Activated T-cell treated with anti-CD3 and anti-CD28 coated beads, Interleukin-2, amount 50 U/mL, for 24 hours (primary cell): Measurements from ENCODE around the gene ABLIM1.

Experiments
- DNase-seq: peaks from one replicate; pipeline ENCODE4 v3.0.0-alpha.2; 2020
- H3K27ac Mint-ChIP-seq: 2 replicates; pipeline ENCODE4 v1.8.0; 2020; ENCODE audit warnings: mild to moderate bottlenecking, mixed read lengths
- H3K27me3 Mint-ChIP-seq: 2 replicates; pipeline ENCODE4 v1.8.0; 2020; ENCODE audit warnings: mixed read lengths
- H3K36me3 Mint-ChIP-seq: 2 replicates; pipeline ENCODE4 v1.8.0; 2020; ENCODE audit warnings: low read depth, mixed read lengths
- H3K4me1 Mint-ChIP-seq: 2 replicates; pipeline ENCODE4 v1.8.0; 2020; ENCODE audit warnings: low read depth, mixed read lengths
- H3K4me3 Mint-ChIP-seq: 2 replicates; pipeline ENCODE4 v1.8.0; 2020; ENCODE audit warnings: mild to moderate bottlenecking, moderate library complexity, mixed read lengths
- H3K9me3 Mint-ChIP-seq: 2 replicates; pipeline ENCODE4 v1.8.0; 2020; ENCODE audit warnings: mixed read lengths

ABLIM1 gene

DNA sequence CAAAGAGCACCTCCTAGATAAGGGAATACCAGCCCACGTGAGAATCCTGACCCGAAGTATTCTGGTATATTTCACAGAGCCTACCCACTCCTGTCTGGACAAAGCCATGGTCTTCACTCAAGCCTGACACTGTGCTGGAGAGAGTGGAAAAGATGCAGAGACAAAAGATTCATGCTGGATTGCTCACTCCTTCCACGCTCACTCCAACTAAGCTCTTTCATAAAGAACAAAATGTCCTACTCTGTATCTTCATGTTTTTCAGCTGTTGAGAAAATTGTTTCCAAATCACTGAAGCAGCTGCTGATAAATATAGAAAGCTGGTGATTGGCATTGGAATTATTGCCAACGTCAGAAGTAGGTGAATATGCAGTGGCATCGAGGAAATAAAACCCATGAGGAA lies 106.0 kb downstream of the ABLIM1 start:
- H3K27me3 Mint-ChIP-seq = no peaks in the 10 kb centered on the region
- DNase-seq = no peak
- no peak overlapping the region for H3K4me3 Mint-ChIP-seq
- H3K36me3 Mint-ChIP-seq = no peaks in the 10 kb centered on the region
- H3K27ac Mint-ChIP-seq = no peak overlapping the region
- peaks cover 22% of the 10 kb centered on the region for H3K4me1 Mint-ChIP-seq
- no peaks in the 10 kb centered on the region for H3K9me3 Mint-ChIP-seq

GRCh38 chr10:114551636-114551972 lies 106.5 kb downstream of the ABLIM1 start:
- peaks cover 25% of the 10 kb centered on the region for H3K4me1 Mint-ChIP-seq
- DNase-seq = no peak
- no peaks in the 10 kb centered on the region for H3K36me3 Mint-ChIP-seq
- H3K4me3 Mint-ChIP-seq = no peak overlapping the region
- no peak overlapping the region for H3K27ac Mint-ChIP-seq
- H3K27me3 Mint-ChIP-seq = no peaks in the 10 kb centered on the region
- no peaks in the 10 kb centered on the region for H3K9me3 Mint-ChIP-seq

DNA sequence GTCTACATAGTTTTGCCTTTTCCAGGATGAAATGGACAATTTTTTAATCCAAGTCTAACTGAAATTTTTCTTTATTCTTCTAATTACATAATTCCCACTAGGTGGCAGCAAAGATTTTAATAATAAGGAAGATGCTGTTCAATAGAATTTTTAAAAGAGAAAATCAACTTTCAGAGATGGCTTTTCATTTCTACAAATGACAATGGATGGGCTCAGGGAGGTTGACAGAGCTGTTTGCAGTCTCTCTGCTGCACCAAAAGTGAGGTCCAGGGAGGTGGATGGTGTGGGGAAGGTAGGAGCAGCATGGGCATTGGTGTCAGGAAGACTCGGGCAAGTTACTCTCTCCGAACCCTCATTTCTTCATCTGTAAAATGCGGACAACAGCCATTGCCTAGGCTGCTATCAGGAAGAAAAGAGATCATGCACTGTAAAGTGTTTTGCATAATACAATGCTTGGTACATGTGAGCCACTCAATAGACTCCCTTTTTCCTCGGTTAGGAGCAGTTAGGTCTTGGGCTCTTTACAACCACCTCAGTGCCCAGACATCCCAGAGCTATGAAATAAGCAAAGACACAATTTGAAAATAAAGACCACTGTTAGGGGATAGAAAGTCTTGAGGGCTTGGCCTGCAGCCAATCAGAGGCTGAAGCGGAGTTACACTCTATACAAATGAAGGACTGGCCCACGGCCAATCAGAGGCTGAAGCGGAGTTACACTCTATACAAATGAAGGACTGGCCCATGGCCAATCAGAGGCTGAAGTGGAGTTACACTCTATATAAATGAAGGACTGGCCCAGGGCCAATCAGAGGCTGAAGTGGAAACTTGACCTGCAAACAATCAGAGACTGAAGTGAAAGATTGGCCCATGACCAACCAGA lies 107.1 kb downstream of the ABLIM1 start:
- peaks cover 26% of the 10 kb centered on the region for H3K4me1 Mint-ChIP-seq
- no peak overlapping the region for H3K27ac Mint-ChIP-seq

GRCh38 chr10:114548662-114549061 lies 109.4 kb downstream of the ABLIM1 start:
- Mint-ChIP-seq H3K4me1 (peaks cover 45% of the 10 kb centered on the region), H3K36me3 (no peaks in the 10 kb centered on the region), H3K9me3 (no peaks in the 10 kb centered on the region), H3K27me3 (no peaks in the 10 kb centered on the region), H3K4me3 (no peak overlapping the region), H3K27ac (peak overlapping the region; percentile 51)
- DNase-seq = no peak

More for the DNA sequence above, 107.1 kb downstream of the ABLIM1 start:
- Mint-ChIP-seq H3K27me3 (no peaks in the 10 kb centered on the region), H3K9me3 (no peaks in the 10 kb centered on the region), H3K36me3 (no peaks in the 10 kb centered on the region), H3K4me3 (no peak overlapping the region)
- DNase-seq = no peak

- Mint-ChIP-seq H3K36me3 (no peaks in the 10 kb centered on the region), H3K4me1 (peaks cover 56% of the 10 kb centered on the region), H3K27me3 (no peaks in the 10 kb centered on the region), H3K27ac (peak overlapping the region; percentile 47), H3K9me3 (no peaks in the 10 kb centered on the region), H3K4me3 (peak overlapping the region; percentile 53)
- DNase-seq = peak; percentile 58
These were observed 110.6 kb downstream of the ABLIM1 start for GRCh38 chr10:114547514-114547913.

GRCh38 chr10:114547056-114547455 lies 111.0 kb downstream of the ABLIM1 start:
- Mint-ChIP-seq H3K27ac (peak overlapping the region; percentile 73), H3K27me3 (no peaks in the 10 kb centered on the region), H3K36me3 (no peaks in the 10 kb centered on the region), H3K9me3 (no peaks in the 10 kb centered on the region), H3K4me3 (peak overlapping the region; percentile 53), H3K4me1 (peaks cover 60% of the 10 kb centered on the region)
- DNase-seq = no peak

- H3K27me3 Mint-ChIP-seq = no peaks in the 10 kb centered on the region
- peak overlapping the region; percentile 33 for H3K27ac Mint-ChIP-seq
- DNase-seq = no peak
- H3K9me3 Mint-ChIP-seq = no peaks in the 10 kb centered on the region
- H3K4me1 Mint-ChIP-seq = peaks cover 72% of the 10 kb centered on the region
- H3K36me3 Mint-ChIP-seq = no peaks in the 10 kb centered on the region
- no peak overlapping the region for H3K4me3 Mint-ChIP-seq
These were observed 112.3 kb downstream of the ABLIM1 start for GRCh38 chr10:114545819-114546218.

- no peaks in the 10 kb centered on the region for H3K27me3 Mint-ChIP-seq
- peaks cover 77% of the 10 kb centered on the region for H3K4me1 Mint-ChIP-seq
- no peaks in the 10 kb centered on the region for H3K36me3 Mint-ChIP-seq
- H3K4me3 Mint-ChIP-seq = no peak overlapping the region
- no peaks in the 10 kb centered on the region for H3K9me3 Mint-ChIP-seq
- no peak for DNase-seq
- peak overlapping the region; percentile 44 for H3K27ac Mint-ChIP-seq
These were observed 113.0 kb downstream of the ABLIM1 start for GRCh38 chr10:114545071-114545470.

DNA sequence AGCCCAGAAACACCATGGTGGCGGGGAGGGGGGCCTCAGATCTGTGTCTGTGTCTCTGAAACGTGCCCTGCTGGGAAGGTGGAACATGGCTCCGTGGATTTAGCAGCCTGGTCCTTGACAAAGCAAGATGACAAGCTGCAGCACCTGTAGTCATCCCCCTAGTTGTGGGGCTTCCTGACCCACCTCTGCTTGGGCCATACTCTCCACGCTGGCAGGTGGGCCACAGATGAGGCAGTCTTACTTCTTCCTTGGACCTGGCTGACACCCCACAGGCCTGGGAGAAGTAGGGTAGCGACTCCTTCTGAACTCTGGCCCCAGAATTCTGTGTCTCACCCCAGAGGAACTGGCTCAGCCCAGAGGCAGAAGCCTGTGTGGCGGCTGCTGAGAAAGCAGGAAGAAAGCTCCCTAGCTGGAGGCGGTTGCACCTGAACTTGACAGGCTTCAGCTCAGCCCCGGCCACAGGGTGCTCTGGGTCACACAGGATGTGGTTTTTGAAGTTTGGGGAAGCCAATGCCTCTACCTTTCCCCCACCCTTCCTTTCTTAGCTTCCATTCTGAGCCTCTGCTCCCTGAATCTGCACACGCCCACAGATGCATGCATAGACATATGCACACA lies 113.9 kb downstream of the ABLIM1 start:
- peak overlapping the region; percentile 73 for H3K4me3 Mint-ChIP-seq
- H3K36me3 Mint-ChIP-seq = no peaks in the 10 kb centered on the region
- peak overlapping the region; percentile 92 for H3K27ac Mint-ChIP-seq
- no peaks in the 10 kb centered on the region for H3K27me3 Mint-ChIP-seq
- no peaks in the 10 kb centered on the region for H3K9me3 Mint-ChIP-seq
- H3K4me1 Mint-ChIP-seq = peaks cover 87% of the 10 kb centered on the region
- peak; percentile 75 for DNase-seq

- Mint-ChIP-seq H3K4me3 (peak overlapping the region; percentile 73), H3K9me3 (no peaks in the 10 kb centered on the region), H3K27ac (peak overlapping the region; percentile 92), H3K36me3 (no peaks in the 10 kb centered on the region), H3K27me3 (no peaks in the 10 kb centered on the region), H3K4me1 (peaks cover 89% of the 10 kb centered on the region)
- no peak for DNase-seq
These were observed 114.6 kb downstream of the ABLIM1 start for GRCh38 chr10:114543456-114543855.

- Mint-ChIP-seq H3K9me3 (no peaks in the 10 kb centered on the region), H3K36me3 (no peaks in the 10 kb centered on the region), H3K4me1 (peaks cover 89% of the 10 kb centered on the region), H3K27ac (peak overlapping the region; percentile 90), H3K27me3 (no peaks in the 10 kb centered on the region), H3K4me3 (peak overlapping the region; percentile 39)
- DNase-seq = no peak
These were observed 115.7 kb downstream of the ABLIM1 start for GRCh38 chr10:114542373-114542772.

- DNase-seq = no peak
- Mint-ChIP-seq H3K9me3 (no peaks in the 10 kb centered on the region), H3K4me3 (peak overlapping the region; percentile 39), H3K27me3 (no peaks in the 10 kb centered on the region), H3K4me1 (peaks cover 86% of the 10 kb centered on the region), H3K36me3 (no peaks in the 10 kb centered on the region), H3K27ac (peak overlapping the region; percentile 90)
These were observed 116.3 kb downstream of the ABLIM1 start for GRCh38 chr10:114541797-114542160.

DNA sequence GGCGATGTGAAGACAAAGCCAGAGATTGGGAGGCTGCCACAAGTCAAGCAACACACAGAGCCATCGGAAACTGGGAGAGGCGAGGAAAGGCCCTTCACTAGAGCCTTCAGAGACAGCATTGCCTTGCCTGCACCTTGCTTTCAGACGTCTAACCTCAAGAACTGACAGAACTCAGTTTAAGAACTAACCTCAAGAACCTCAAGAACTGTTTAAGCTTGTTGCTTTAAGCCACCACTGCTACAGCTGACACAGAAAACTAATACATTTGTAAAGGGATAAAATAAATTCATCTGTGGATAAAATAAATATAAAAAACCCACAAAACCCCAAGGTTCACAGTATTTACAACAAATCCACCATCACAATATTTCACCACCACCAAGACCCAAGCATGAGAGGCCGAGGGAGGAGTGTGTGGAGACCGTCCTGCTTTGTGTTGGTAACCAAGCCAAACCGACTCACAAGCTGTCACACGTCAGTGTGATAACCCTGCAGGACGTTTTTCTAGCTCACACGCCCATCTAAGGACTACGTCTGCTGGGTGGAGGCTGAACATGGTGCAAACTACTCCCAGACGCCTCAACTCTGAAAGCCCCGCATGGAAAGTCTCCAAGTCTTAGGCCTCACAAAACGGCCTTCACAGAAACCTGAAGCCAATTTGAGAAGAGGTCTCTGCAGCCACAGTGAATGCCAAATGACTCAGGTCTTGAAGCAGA lies 116.8 kb downstream of the ABLIM1 start:
- no peaks in the 10 kb centered on the region for H3K36me3 Mint-ChIP-seq
- H3K4me3 Mint-ChIP-seq = peak overlapping the region; percentile 39
- H3K4me1 Mint-ChIP-seq = peaks cover 86% of the 10 kb centered on the region
- peak overlapping the region; percentile 90 for H3K27ac Mint-ChIP-seq
- H3K27me3 Mint-ChIP-seq = no peaks in the 10 kb centered on the region
- no peaks in the 10 kb centered on the region for H3K9me3 Mint-ChIP-seq
- DNase-seq = peak; percentile 73

GRCh38 chr10:114540236-114540635 lies 117.8 kb downstream of the ABLIM1 start:
- H3K4me1 Mint-ChIP-seq = peaks cover 81% of the 10 kb centered on the region
- H3K36me3 Mint-ChIP-seq = no peaks in the 10 kb centered on the region
- DNase-seq = no peak
- no peaks in the 10 kb centered on the region for H3K9me3 Mint-ChIP-seq
- no peaks in the 10 kb centered on the region for H3K27me3 Mint-ChIP-seq
- H3K4me3 Mint-ChIP-seq = peak overlapping the region; percentile 39
- H3K27ac Mint-ChIP-seq = peak overlapping the region; percentile 90

- no peak for DNase-seq
- Mint-ChIP-seq H3K27me3 (no peaks in the 10 kb centered on the region), H3K36me3 (no peaks in the 10 kb centered on the region), H3K27ac (peak overlapping the region; percentile 90), H3K9me3 (no peaks in the 10 kb centered on the region), H3K4me1 (peaks cover 78% of the 10 kb centered on the region), H3K4me3 (peak overlapping the region; percentile 39)
These were observed 118.5 kb downstream of the ABLIM1 start for GRCh38 chr10:114539623-114540022.
